HCT116 (cell line): ENCODE data around the gene TADA3. TPM values are rescaled to one million over a fixed set of nuclear protein-coding genes. Genes with fewer than 3 reads are reported as not detected.

ENCODE experiments used
- ATAC-seq: fragments of 200-7000 bp; cut with Tn5 transposase; 2 replicates; pipeline ENCODE4 v1.9.1; 2020; ENCODE audit warnings: mild to moderate bottlenecking, moderate library complexity
- BruUV-seq: library from RNA; stranded (reverse); fragments of 400-500 nt; replicated peaks from 2 replicates; lab custom pipeline; 2021; lab: Mats Ljungman, UMichigan
- CTCF ChIA-PET: fragments of 300-600 bp; sonication (Branson Sonifier 250); formaldehyde crosslinking; loops from one replicate; lab custom pipeline; 2021; ENCODE audit warnings: antibody characterized with exemption; lab: Charles Lee
- POLR2A ChIA-PET: fragments of 300-600, 350-600 bp; sonication (Branson Sonifier 250); formaldehyde crosslinking; loops from one replicate; lab custom pipeline; 2021; ENCODE audit warnings: antibody characterized with exemption; lab: Charles Lee
- RAD21 ChIA-PET, 2 experiments: fragments of 300-600 bp; sonication (Branson Sonifier 250); formaldehyde crosslinking; loops; one replicate each; lab custom pipeline; 2023; ENCODE audit warnings: low total read pairs in 2 of 2; ENCODE audit not compliant: uncharacterized antibody in 2 of 2, unreplicated experiment in 2 of 2, low non-redundant PET in 1 of 2; lab: Charles Lee
- DNase-seq: peaks from one replicate; pipeline ENCODE4 v3.0.0-alpha.2; 2010; ENCODE audit warnings: low read depth, low spot score
- H2AFZ ChIP-seq: fragments of 200-600 bp; shearing (Covaris generic), sonication (generic); 2 replicates; pipeline ENCODE4 v1.6.1; 2017; ENCODE audit warnings: low read depth, mixed run types, mixed read lengths, antibody characterized with exemption, low read length; ENCODE audit not compliant: poor library complexity, severe bottlenecking
- H3K27ac ChIP-seq: 2 replicates; pipeline ENCODE4 v1.5.1; 2012; ENCODE audit warnings: low read depth, low read length
- H3K27me3 ChIP-seq: fragments of 200-600 bp; sonication (generic); 2 replicates; pipeline ENCODE4 v1.6.1; 2016; ENCODE audit warnings: mixed run types, low read length, mixed read lengths; ENCODE audit not compliant: insufficient read depth
- H3K36me3 ChIP-seq, 2 experiments: fragments of 200-500 bp in 1 of 2; fragments of 200-600 bp in 1 of 2; sonication (Bioruptor generic) in 1 of 2; sonication (generic) in 1 of 2; 2 replicates each; pipeline versions ENCODE4 v1.5.1 to v1.6.1; 2014 to 2016; ENCODE audit warnings: low read length in 2 of 2, inconsistent platforms in 1 of 2, mixed read lengths in 1 of 2, mixed run types in 1 of 2; ENCODE audit not compliant: insufficient read depth in 2 of 2, control insufficient read depth in 1 of 2
- H3K4me1 ChIP-seq, 2 experiments: fragments of 200-600 bp in 1 of 2; sonication (generic) in 1 of 2; 2 replicates each; pipeline versions ENCODE4 v1.5.1 to v1.6.1; 2012 to 2017; ENCODE audit warnings: low read length in 2 of 2, inconsistent platforms in 1 of 2, mild to moderate bottlenecking in 1 of 2, mixed read lengths in 1 of 2, mixed run types in 1 of 2, moderate library complexity in 1 of 2; ENCODE audit not compliant: insufficient read depth in 2 of 2, control insufficient read depth in 1 of 2
- H3K4me2 ChIP-seq: fragments of 200-600 bp; sonication (generic); 2 replicates; pipeline ENCODE4 v1.6.1; 2017; ENCODE audit warnings: mixed run types, low read length, mixed read lengths
- H3K4me3 ChIP-seq, 2 experiments: fragments of 200-600 bp in 1 of 2; sonication (generic) in 1 of 2; replicated peaks in 1 of 2; 2 replicates each; pipeline ENCODE4 v1.5.1; 2011 to 2016; ENCODE audit warnings: low read length in 2 of 2, control low read depth in 1 of 2, low read depth in 1 of 2, mild to moderate bottlenecking in 1 of 2, mixed read lengths in 1 of 2, mixed run types in 1 of 2
- H3K79me2 ChIP-seq: fragments of 200-600 bp; sonication (generic); 2 replicates; pipeline ENCODE4 v1.6.1; 2017; ENCODE audit warnings: mild to moderate bottlenecking, mixed run types, low read length, moderate library complexity, mixed read lengths; ENCODE audit not compliant: insufficient read depth
- H3K9ac ChIP-seq: fragments of 200-600 bp; sonication (generic); 2 replicates; pipeline ENCODE4 v1.6.1; 2016; ENCODE audit warnings: low read length, mixed read lengths
- H3K9me2 ChIP-seq: fragments of 200-600 bp; sonication (generic), shearing (Covaris generic); 2 replicates; pipeline ENCODE4 v1.6.1; 2017; ENCODE audit warnings: mixed run types, mild to moderate bottlenecking, moderate library complexity; ENCODE audit not compliant: insufficient read depth
- H3K9me3 ChIP-seq, 2 experiments: fragments of 200-500 bp in 1 of 2; fragments of 200-600 bp in 1 of 2; sonication (Bioruptor generic) in 1 of 2; sonication (generic) in 1 of 2; 2 replicates each; pipeline ENCODE4 v1.6.1; 2014 to 2017; ENCODE audit warnings: low read length in 2 of 2, mixed read lengths in 2 of 2, inconsistent platforms in 1 of 2, low read depth in 1 of 2, mild to moderate bottlenecking in 1 of 2, mixed run types in 1 of 2, moderate library complexity in 1 of 2; ENCODE audit not compliant: control insufficient read depth in 1 of 2, insufficient read depth in 1 of 2
- H4K20me1 ChIP-seq: fragments of 200-600 bp; sonication (generic), shearing (Covaris generic); 2 replicates; pipeline ENCODE4 v1.6.1; 2017; ENCODE audit warnings: mixed run types, mild to moderate bottlenecking, moderate library complexity; ENCODE audit not compliant: insufficient read depth
- ATF3 ChIP-seq: IDR thresholded peaks from 2 replicates; pipeline ENCODE4 v1.6.1; 2012
- CTCF ChIP-seq, 3 experiments: fragments of 200-600 bp in 1 of 3; sonication (generic) in 1 of 3; IDR thresholded peaks in 2 of 3; conservative IDR thresholded peaks in 1 of 3; 2 replicates each; pipeline ENCODE4 v1.5.1; 2012 to 2017; ENCODE audit warnings: low read depth in 2 of 3, low read length in 2 of 3, antibody characterized with exemption in 1 of 3, borderline replicate concordance in 1 of 3, control low read depth in 1 of 3, mild to moderate bottlenecking in 1 of 3, mixed read lengths in 1 of 3, mixed run types in 1 of 3, moderate library complexity in 1 of 3; ENCODE audit not compliant: insufficient read depth in 1 of 3
- EZH2 ChIP-seq: fragments of 200-600 bp; sonication (generic); IDR thresholded peaks from 2 replicates; pipeline ENCODE4 v1.6.1; 2017; ENCODE audit warnings: antibody characterized with exemption, mixed run types
- SIN3A ChIP-seq: IDR thresholded peaks from 2 replicates; pipeline ENCODE4 v1.6.1; 2012; ENCODE audit warnings: low read depth
- ZBTB33 ChIP-seq: IDR thresholded peaks from 2 replicates; pipeline ENCODE4 v1.6.1; 2011; ENCODE audit warnings: mild to moderate bottlenecking, low read length, moderate library complexity; ENCODE audit not compliant: insufficient replicate concordance; ENCODE audit errors: extremely low read depth
- intact Hi-C: fragments of 100-400 bp; cut with micrococcal nuclease; formaldehyde crosslinking; loops from 2 replicates; pipeline ENCODE4 v1.10.0; 2022
- total RNA-seq: library from RNA; stranded (reverse); gene quantifications from one replicate; pipeline ENCODE4 v1.2.1, GENCODE V29; 2021; ENCODE audit not compliant: unreplicated experiment

The TADA3 gene
- total RNA-seq, 1 experiment from 2014 or later: 72.0 TPM

DNA sequence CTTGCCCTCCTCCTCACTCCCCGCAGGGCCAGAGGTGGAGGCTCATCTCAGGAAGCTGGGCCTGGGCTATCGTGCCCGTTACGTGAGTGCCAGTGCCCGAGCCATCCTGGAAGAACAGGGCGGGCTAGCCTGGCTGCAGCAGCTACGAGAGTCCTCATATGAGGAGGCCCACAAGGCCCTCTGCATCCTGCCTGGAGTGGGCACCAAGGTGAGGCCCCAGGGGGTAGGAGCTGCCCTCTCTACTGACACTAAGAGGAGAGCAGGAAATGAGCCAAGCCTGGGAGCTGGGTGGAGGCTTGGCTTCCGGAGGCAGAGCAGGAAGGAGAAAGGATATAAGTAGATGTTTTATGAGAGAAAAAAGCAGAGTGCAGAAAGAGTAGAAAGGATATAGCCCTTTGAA, 37.6 kb downstream of the TADA3 start:
- Histone ChIP-seq H3K4me3 (no peak overlapping the region), H3K4me2 (no peak overlapping the region), H3K9me2 (no peaks in the 10 kb centered on the region), H3K36me3 (peaks cover 9 to 11% of the 10 kb centered on the region in 2 experiments; a peak in 3 of 4 replicates), H3K9me3 (no peaks in the 10 kb centered on the region), H3K9ac (no peak overlapping the region), H3K79me2 (peaks cover 8% of the 10 kb centered on the region), H4K20me1 (no peaks in the 10 kb centered on the region), H3K4me1 (peaks cover 2 to 12% of the 10 kb centered on the region in 2 experiments; a peak in 2 of 4 replicates), H2AFZ (no peak overlapping the region), H3K27ac (no peak overlapping the region; the same call in 1 of the 2 replicates), H3K27me3 (no peaks in the 10 kb centered on the region)
- ChIA-PET RAD21 (no interaction called here), CTCF (no interaction called here), POLR2A (no interaction called here)
- TF ChIP-seq ZBTB33 (no peak), CTCF (IDR thresholded peaks at IDR 0.05 in 2 of 3, conservative IDR thresholded peaks at IDR 0.05 in 1 of 3; ENCODE audit: borderline replicate concordance in 1 of 3, insufficient read depth in 1 of 3, low read depth in 2 of 3, low read length in 2 of 3) (no peak), ATF3 (no peak), SIN3A (no peak), EZH2 (no peak)
- no peak for ATAC-seq
- no peak for DNase-seq
- BruUV-seq: no TSS peak
- intact Hi-C loops: no loop called here
